HCT116 (cell line): ENCODE results near the gene ACSS2. TPM values are rescaled to one million over a fixed set of nuclear protein-coding genes. Genes with fewer than 3 reads are reported as not detected.

ENCODE experiments used
- ATAC-seq: fragments of 200-7000 bp; cut with Tn5 transposase; 2 replicates; pipeline ENCODE4 v1.9.1; 2020; ENCODE audit warnings: mild to moderate bottlenecking, moderate library complexity
- BruUV-seq: library from RNA; stranded (reverse); fragments of 400-500 nt; replicated peaks from 2 replicates; lab custom pipeline; 2021; lab: Mats Ljungman, UMichigan
- CTCF ChIA-PET: fragments of 300-600 bp; sonication (Branson Sonifier 250); formaldehyde crosslinking; loops from one replicate; lab custom pipeline; 2021; ENCODE audit warnings: antibody characterized with exemption; lab: Charles Lee
- POLR2A ChIA-PET: fragments of 300-600, 350-600 bp; sonication (Branson Sonifier 250); formaldehyde crosslinking; loops from one replicate; lab custom pipeline; 2021; ENCODE audit warnings: antibody characterized with exemption; lab: Charles Lee
- RAD21 ChIA-PET, 2 experiments: fragments of 300-600 bp; sonication (Branson Sonifier 250); formaldehyde crosslinking; loops; one replicate each; lab custom pipeline; 2023; ENCODE audit warnings: low total read pairs in 2 of 2; ENCODE audit not compliant: uncharacterized antibody in 2 of 2, unreplicated experiment in 2 of 2, low non-redundant PET in 1 of 2; lab: Charles Lee
- DNase-seq: peaks from one replicate; pipeline ENCODE4 v3.0.0-alpha.2; 2010; ENCODE audit warnings: low read depth, low spot score
- H2AFZ ChIP-seq: fragments of 200-600 bp; shearing (Covaris generic), sonication (generic); 2 replicates; pipeline ENCODE4 v1.6.1; 2017; ENCODE audit warnings: low read depth, mixed run types, mixed read lengths, antibody characterized with exemption, low read length; ENCODE audit not compliant: poor library complexity, severe bottlenecking
- H3K27ac ChIP-seq: 2 replicates; pipeline ENCODE4 v1.5.1; 2012; ENCODE audit warnings: low read depth, low read length
- H3K27me3 ChIP-seq: fragments of 200-600 bp; sonication (generic); 2 replicates; pipeline ENCODE4 v1.6.1; 2016; ENCODE audit warnings: mixed run types, low read length, mixed read lengths; ENCODE audit not compliant: insufficient read depth
- H3K36me3 ChIP-seq, 2 experiments: fragments of 200-500 bp in 1 of 2; fragments of 200-600 bp in 1 of 2; sonication (Bioruptor generic) in 1 of 2; sonication (generic) in 1 of 2; 2 replicates each; pipeline versions ENCODE4 v1.5.1 to v1.6.1; 2014 to 2016; ENCODE audit warnings: low read length in 2 of 2, inconsistent platforms in 1 of 2, mixed read lengths in 1 of 2, mixed run types in 1 of 2; ENCODE audit not compliant: insufficient read depth in 2 of 2, control insufficient read depth in 1 of 2
- H3K4me1 ChIP-seq, 2 experiments: fragments of 200-600 bp in 1 of 2; sonication (generic) in 1 of 2; 2 replicates each; pipeline versions ENCODE4 v1.5.1 to v1.6.1; 2012 to 2017; ENCODE audit warnings: low read length in 2 of 2, inconsistent platforms in 1 of 2, mild to moderate bottlenecking in 1 of 2, mixed read lengths in 1 of 2, mixed run types in 1 of 2, moderate library complexity in 1 of 2; ENCODE audit not compliant: insufficient read depth in 2 of 2, control insufficient read depth in 1 of 2
- H3K4me2 ChIP-seq: fragments of 200-600 bp; sonication (generic); 2 replicates; pipeline ENCODE4 v1.6.1; 2017; ENCODE audit warnings: mixed run types, low read length, mixed read lengths
- H3K4me3 ChIP-seq, 2 experiments: fragments of 200-600 bp in 1 of 2; sonication (generic) in 1 of 2; replicated peaks in 1 of 2; 2 replicates each; pipeline ENCODE4 v1.5.1; 2011 to 2016; ENCODE audit warnings: low read length in 2 of 2, control low read depth in 1 of 2, low read depth in 1 of 2, mild to moderate bottlenecking in 1 of 2, mixed read lengths in 1 of 2, mixed run types in 1 of 2
- H3K79me2 ChIP-seq: fragments of 200-600 bp; sonication (generic); 2 replicates; pipeline ENCODE4 v1.6.1; 2017; ENCODE audit warnings: mild to moderate bottlenecking, mixed run types, low read length, moderate library complexity, mixed read lengths; ENCODE audit not compliant: insufficient read depth
- H3K9ac ChIP-seq: fragments of 200-600 bp; sonication (generic); 2 replicates; pipeline ENCODE4 v1.6.1; 2016; ENCODE audit warnings: low read length, mixed read lengths
- H3K9me2 ChIP-seq: fragments of 200-600 bp; sonication (generic), shearing (Covaris generic); 2 replicates; pipeline ENCODE4 v1.6.1; 2017; ENCODE audit warnings: mixed run types, mild to moderate bottlenecking, moderate library complexity; ENCODE audit not compliant: insufficient read depth
- H3K9me3 ChIP-seq, 2 experiments: fragments of 200-500 bp in 1 of 2; fragments of 200-600 bp in 1 of 2; sonication (Bioruptor generic) in 1 of 2; sonication (generic) in 1 of 2; 2 replicates each; pipeline ENCODE4 v1.6.1; 2014 to 2017; ENCODE audit warnings: low read length in 2 of 2, mixed read lengths in 2 of 2, inconsistent platforms in 1 of 2, low read depth in 1 of 2, mild to moderate bottlenecking in 1 of 2, mixed run types in 1 of 2, moderate library complexity in 1 of 2; ENCODE audit not compliant: control insufficient read depth in 1 of 2, insufficient read depth in 1 of 2
- H4K20me1 ChIP-seq: fragments of 200-600 bp; sonication (generic), shearing (Covaris generic); 2 replicates; pipeline ENCODE4 v1.6.1; 2017; ENCODE audit warnings: mixed run types, mild to moderate bottlenecking, moderate library complexity; ENCODE audit not compliant: insufficient read depth
- CBX3 ChIP-seq: IDR thresholded peaks from 2 replicates; pipeline ENCODE4 v1.6.1; 2012; ENCODE audit warnings: low read depth
- CEBPB ChIP-seq: IDR thresholded peaks from 2 replicates; pipeline ENCODE4 v1.6.1; 2012; ENCODE audit warnings: low read depth
- EGR1 ChIP-seq: IDR thresholded peaks from 2 replicates; pipeline ENCODE4 v1.6.1; 2012; ENCODE audit warnings: low read depth
- EZH2 ChIP-seq: fragments of 200-600 bp; sonication (generic); IDR thresholded peaks from 2 replicates; pipeline ENCODE4 v1.6.1; 2017; ENCODE audit warnings: antibody characterized with exemption, mixed run types
- FOSL1 ChIP-seq: IDR thresholded peaks from 2 replicates; pipeline ENCODE4 v1.6.1; 2012; ENCODE audit warnings: low read depth
- POLR2A ChIP-seq: IDR thresholded peaks from 2 replicates; pipeline ENCODE4 v1.7.0; 2011; ENCODE audit warnings: borderline replicate concordance; ENCODE audit not compliant: insufficient read depth, insufficient read length; ENCODE audit errors: extremely low read depth
- POLR2AphosphoS5 ChIP-seq: IDR thresholded peaks from 2 replicates; pipeline ENCODE4 v1.6.1; 2011; ENCODE audit warnings: mild to moderate bottlenecking, low read depth, low read length, moderate library complexity
- RAD21 ChIP-seq: IDR thresholded peaks from 2 replicates; pipeline ENCODE4 v1.6.1; 2012; ENCODE audit warnings: low read depth, mild to moderate bottlenecking
- SIN3A ChIP-seq: IDR thresholded peaks from 2 replicates; pipeline ENCODE4 v1.6.1; 2012; ENCODE audit warnings: low read depth
- SRF ChIP-seq: IDR thresholded peaks from 2 replicates; pipeline ENCODE4 v1.6.1; 2012; ENCODE audit warnings: low read depth
- TCF7L2 ChIP-seq: IDR thresholded peaks from 2 replicates; pipeline ENCODE4 v1.7.0; 2011; ENCODE audit warnings: borderline replicate concordance, inconsistent platforms; ENCODE audit not compliant: insufficient read depth, insufficient read length; ENCODE audit errors: extremely low read depth
- ZNF274 ChIP-seq: fragments of 200-500 bp; sonication (Bioruptor generic); IDR thresholded peaks from 2 replicates; pipeline ENCODE4 v1.6.1; 2014; ENCODE audit warnings: mild to moderate bottlenecking, low read depth, low read length, inconsistent platforms
- intact Hi-C: fragments of 100-400 bp; cut with micrococcal nuclease; formaldehyde crosslinking; loops from 2 replicates; pipeline ENCODE4 v1.10.0; 2022
- total RNA-seq: library from RNA; stranded (reverse); gene quantifications from one replicate; pipeline ENCODE4 v1.2.1, GENCODE V29; 2021; ENCODE audit not compliant: unreplicated experiment
- TF ChIP-seq, protein P1 (sequence below): IDR thresholded peaks from 2 replicates; pipeline ENCODE4 v1.6.1; 2011; ENCODE audit warnings: mild to moderate bottlenecking, low read length, moderate library complexity; ENCODE audit not compliant: insufficient replicate concordance; ENCODE audit errors: extremely low read depth
- TF ChIP-seq, protein P2 (sequence below): IDR thresholded peaks from 2 replicates; pipeline ENCODE4 v1.6.1; 2012
- TF ChIP-seq, protein P3 (sequence below): IDR thresholded peaks from 2 replicates; pipeline ENCODE4 v1.6.1; 2012
- TF ChIP-seq, protein P4 (sequence below): IDR thresholded peaks from 2 replicates; pipeline ENCODE4 v1.6.1; 2012; ENCODE audit warnings: low read depth

The ACSS2 gene
- total RNA-seq, 1 experiment from 2014 or later: 71.7 TPM

DNA sequence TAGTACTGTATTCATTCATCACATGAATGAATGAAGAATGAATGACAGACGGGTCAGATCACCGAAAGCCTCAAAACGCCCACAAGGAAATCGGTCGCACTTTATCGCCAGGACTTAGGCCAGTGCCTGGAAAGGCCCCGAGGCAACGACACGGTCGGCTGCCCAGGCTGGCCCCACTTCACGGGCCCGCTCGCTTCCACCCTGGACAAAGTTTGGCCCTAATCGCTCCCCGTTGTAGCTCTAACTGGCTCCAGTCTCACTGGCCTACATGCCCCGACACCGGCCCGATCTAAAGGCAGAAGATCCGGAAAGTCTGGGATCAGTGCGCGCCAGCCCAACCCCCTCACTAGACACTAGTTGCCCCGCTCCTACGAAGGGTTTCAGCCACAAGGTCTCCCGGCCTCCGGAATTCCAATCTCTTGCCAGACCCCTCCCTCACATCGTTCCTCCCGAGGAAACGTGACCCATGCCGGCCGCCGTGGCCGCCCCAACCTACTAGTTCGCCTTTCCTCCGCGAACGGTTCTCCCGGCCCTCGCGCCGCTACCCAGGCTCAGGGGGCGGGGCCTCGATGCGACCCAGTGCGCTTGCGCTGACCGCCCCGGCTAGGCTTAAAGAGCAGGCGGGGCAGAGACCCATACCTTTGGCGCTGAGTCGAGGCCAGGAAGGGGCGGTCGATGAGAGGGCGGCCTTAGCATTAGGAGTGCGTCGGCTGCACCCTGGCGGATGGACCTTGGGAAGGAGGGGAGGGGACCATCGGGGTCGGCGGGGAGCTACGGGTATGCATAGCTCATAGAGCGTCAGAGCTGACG is 79.0 kb downstream of the ACSS2 start, which contains the start of the genes GSS and MYH7B (continued):
- TF ChIP-seq, protein P1, sequence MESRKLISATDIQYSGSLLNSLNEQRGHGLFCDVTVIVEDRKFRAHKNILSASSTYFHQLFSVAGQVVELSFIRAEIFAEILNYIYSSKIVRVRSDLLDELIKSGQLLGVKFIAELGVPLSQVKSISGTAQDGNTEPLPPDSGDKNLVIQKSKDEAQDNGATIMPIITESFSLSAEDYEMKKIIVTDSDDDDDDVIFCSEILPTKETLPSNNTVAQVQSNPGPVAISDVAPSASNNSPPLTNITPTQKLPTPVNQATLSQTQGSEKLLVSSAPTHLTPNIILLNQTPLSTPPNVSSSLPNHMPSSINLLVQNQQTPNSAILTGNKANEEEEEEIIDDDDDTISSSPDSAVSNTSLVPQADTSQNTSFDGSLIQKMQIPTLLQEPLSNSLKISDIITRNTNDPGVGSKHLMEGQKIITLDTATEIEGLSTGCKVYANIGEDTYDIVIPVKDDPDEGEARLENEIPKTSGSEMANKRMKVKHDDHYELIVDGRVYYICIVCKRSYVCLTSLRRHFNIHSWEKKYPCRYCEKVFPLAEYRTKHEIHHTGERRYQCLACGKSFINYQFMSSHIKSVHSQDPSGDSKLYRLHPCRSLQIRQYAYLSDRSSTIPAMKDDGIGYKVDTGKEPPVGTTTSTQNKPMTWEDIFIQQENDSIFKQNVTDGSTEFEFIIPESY: peak; percentile 31
- TF ChIP-seq SRF: peak; percentile 13; the same call in 1 of the 2 replicates

DNA sequence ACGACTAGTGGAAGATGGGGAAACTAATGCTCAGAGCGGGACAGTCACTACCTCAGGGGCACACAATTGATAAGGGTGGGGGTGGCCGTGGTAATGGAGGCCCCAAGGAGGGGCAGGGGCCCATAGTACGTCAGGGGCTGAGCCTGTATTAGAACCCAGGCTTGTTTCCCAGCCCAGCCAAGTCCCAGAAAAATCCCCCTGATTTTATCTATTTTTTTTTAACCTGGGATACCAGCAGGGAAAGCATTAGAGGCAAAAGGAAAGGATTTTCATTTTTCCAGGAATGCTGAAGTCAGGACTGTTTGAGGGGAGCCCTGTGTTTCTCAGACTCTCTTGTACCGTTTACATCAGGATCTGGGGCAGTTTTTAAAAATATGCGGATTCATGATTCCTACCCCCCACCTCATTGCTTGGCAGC is 79.6 kb downstream of the ACSS2 start:
- Histone ChIP-seq H3K9ac (peak overlapping the region; percentile 86), H2AFZ (peak overlapping the region; percentile 37), H3K4me3 (peak overlapping the region; percentile 88 to 91), H4K20me1 (no peaks in the 10 kb centered on the region), H3K4me2 (peak overlapping the region; percentile 95), H3K79me2 (peaks cover 15% of the 10 kb centered on the region), H3K27ac (peak overlapping the region; percentile 75), H3K27me3 (no peaks in the 10 kb centered on the region), H3K4me1 (peaks cover 7 to 24% of the 10 kb centered on the region in 2 experiments), H3K9me2 (no peaks in the 10 kb centered on the region), H3K36me3 (0 out of 4 replicates have a peak, but pooled peaks cover 0 to 8% of the 10 kb centered on the region in 2 experiments), H3K9me3 (no peaks in the 10 kb centered on the region)
- ChIA-PET RAD21 (interaction anchor here (0.5 to 1.5 kb wide), 6 partner anchors 12 to 253 kb away, joined by 3 to 11 read pairs (median 4); partner anchors contain the start of gene ACSS2 (in 1 of the 2)), POLR2A (interaction anchor here (0.6 to 1.5 kb wide), 5 partner anchors 11 to 131 kb away, joined by 3 to 7 read pairs (median 3); partner anchors contain the start of genes ACSS2 and NCOA6), CTCF (interaction anchor here (0.6 to 3.3 kb wide), 3 partner anchors 81 to 120 kb away, joined by 4 to 26 read pairs (median 4); partner anchors contain the start of genes ACSS2 and GGT7)
- TF ChIP-seq EGR1: no peak
- no peak for TF ChIP-seq TCF7L2
- TF ChIP-seq POLR2AphosphoS5: no peak
- TF ChIP-seq, protein P2, sequence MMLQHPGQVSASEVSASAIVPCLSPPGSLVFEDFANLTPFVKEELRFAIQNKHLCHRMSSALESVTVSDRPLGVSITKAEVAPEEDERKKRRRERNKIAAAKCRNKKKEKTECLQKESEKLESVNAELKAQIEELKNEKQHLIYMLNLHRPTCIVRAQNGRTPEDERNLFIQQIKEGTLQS: no peak
- no peak for TF ChIP-seq ZNF274
- TF ChIP-seq FOSL1: no peak
- no peak for TF ChIP-seq RAD21
- TF ChIP-seq SIN3A: no peak
- no peak for TF ChIP-seq CEBPB
- TF ChIP-seq, protein P3, sequence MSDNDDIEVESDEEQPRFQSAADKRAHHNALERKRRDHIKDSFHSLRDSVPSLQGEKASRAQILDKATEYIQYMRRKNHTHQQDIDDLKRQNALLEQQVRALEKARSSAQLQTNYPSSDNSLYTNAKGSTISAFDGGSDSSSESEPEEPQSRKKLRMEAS: no peak
- TF ChIP-seq CBX3: no peak
- no peak for TF ChIP-seq EZH2
- TF ChIP-seq, protein P4, sequence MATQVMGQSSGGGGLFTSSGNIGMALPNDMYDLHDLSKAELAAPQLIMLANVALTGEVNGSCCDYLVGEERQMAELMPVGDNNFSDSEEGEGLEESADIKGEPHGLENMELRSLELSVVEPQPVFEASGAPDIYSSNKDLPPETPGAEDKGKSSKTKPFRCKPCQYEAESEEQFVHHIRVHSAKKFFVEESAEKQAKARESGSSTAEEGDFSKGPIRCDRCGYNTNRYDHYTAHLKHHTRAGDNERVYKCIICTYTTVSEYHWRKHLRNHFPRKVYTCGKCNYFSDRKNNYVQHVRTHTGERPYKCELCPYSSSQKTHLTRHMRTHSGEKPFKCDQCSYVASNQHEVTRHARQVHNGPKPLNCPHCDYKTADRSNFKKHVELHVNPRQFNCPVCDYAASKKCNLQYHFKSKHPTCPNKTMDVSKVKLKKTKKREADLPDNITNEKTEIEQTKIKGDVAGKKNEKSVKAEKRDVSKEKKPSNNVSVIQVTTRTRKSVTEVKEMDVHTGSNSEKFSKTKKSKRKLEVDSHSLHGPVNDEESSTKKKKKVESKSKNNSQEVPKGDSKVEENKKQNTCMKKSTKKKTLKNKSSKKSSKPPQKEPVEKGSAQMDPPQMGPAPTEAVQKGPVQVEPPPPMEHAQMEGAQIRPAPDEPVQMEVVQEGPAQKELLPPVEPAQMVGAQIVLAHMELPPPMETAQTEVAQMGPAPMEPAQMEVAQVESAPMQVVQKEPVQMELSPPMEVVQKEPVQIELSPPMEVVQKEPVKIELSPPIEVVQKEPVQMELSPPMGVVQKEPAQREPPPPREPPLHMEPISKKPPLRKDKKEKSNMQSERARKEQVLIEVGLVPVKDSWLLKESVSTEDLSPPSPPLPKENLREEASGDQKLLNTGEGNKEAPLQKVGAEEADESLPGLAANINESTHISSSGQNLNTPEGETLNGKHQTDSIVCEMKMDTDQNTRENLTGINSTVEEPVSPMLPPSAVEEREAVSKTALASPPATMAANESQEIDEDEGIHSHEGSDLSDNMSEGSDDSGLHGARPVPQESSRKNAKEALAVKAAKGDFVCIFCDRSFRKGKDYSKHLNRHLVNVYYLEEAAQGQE: no peak
- no peak for TF ChIP-seq SRF
- no peak for TF ChIP-seq POLR2A
- intact Hi-C loops: no loop called here
- ATAC-seq (no peak), DNase-seq (no peak)
- TSS peak; percentile 92 for BruUV-seq
